ENCODE measurements around the gene TNF. TPM values are rescaled to one million over a fixed set of nuclear protein-coding genes. Genes with fewer than 3 reads are reported as not detected.

Gene TNF
- total RNA-seq, 2 experiments from 2014 or later: 161 to 162 TPM

- POLR2A ChIA-PET: interaction anchor here (0.6 to 1.9 kb wide), 6 partner anchors 10 to 233 kb away, joined by 3 to 10 read pairs (median 8); partner anchors contain the start of genes LTB and TNF
These were observed 17.0 kb downstream of the TNF start for GRCh38 chr6:31592396-31592771.

GRCh38 chr6:31597006-31597405, 21.6 kb downstream of the TNF start:
- CTCF ChIA-PET: interaction anchor here (1.1 to 11.6 kb wide), 13 partner anchors 8 to 103 kb away, joined by 3 to 348 read pairs (median 5); partner anchors contain the start of genes ATP6V1G2, BAG6, DDX39B and LST1
- POLR2A ChIA-PET: interaction anchor here (0.6 to 2.0 kb wide), 2 partner anchors 21 to 44 kb away, joined by 4 to 11 read pairs; partner anchors contain the start of gene TNF

More at GRCh38 chr6:31592396-31592771, 17.0 kb downstream of the TNF start:
- CTCF ChIA-PET: interaction anchor here (0.6 to 11.6 kb wide), 8 partner anchors 10 to 272 kb away, joined by 3 to 348 read pairs (median 4); partner anchors contain the start of genes ATP6V1G2, DDX39B, LST1 and LTB

- POLR2A ChIA-PET: no interaction called here
These were observed 32.0 kb downstream of the TNF start for GRCh38 chr6:31607317-31607716.

GRCh38 chr6:31609519-31610406, 34.4 kb downstream of the TNF start:
- ChIA-PET POLR2A (no interaction called here), CTCF (interaction anchor here (0.5 to 2.2 kb wide), 7 partner anchors 11 to 113 kb away, joined by 3 to 7 read pairs (median 4); no protein-coding TSS in a partner anchor)

More at GRCh38 chr6:31607317-31607716, 32.0 kb downstream of the TNF start:
- CTCF ChIA-PET: interaction anchor here (0.7 to 1.4 kb wide), 2 partner anchors 9 to 33 kb away, joined by 3 to 4 read pairs; no protein-coding TSS in a partner anchor

- ChIA-PET CTCF (interaction anchor here (0.5 to 1.4 kb wide), 4 partner anchors 12 to 160 kb away, joined by 3 to 4 read pairs (median 4); no protein-coding TSS in a partner anchor), POLR2A (interaction anchor here (0.5 kb wide), 1 partner anchor 86 kb away, joined by 8 read pairs; no protein-coding TSS in a partner anchor)
These were observed 35.6 kb downstream of the TNF start for GRCh38 chr6:31610968-31611367.

- POLR2A ChIA-PET: interaction anchor here (0.8 kb wide), 1 partner anchor 73 kb away, joined by 3 read pairs; no protein-coding TSS in a partner anchor
- CTCF ChIA-PET: interaction anchor here (1.4 to 5.7 kb wide), 2 partner anchors 15 to 63 kb away, joined by 6 to 23 read pairs; no protein-coding TSS in a partner anchor
These were observed 38.8 kb downstream of the TNF start for GRCh38 chr6:31614075-31614619.

GRCh38 chr6:31614684-31615578, 39.6 kb downstream of the TNF start, which contains the start of gene AIF1:
Gene AIF1, plus strand, starts transcription at chr6:31615234. Its CDS starts 96 bp downstream, at chr6:31615330.
- ChIA-PET CTCF (interaction anchor here (0.5 to 5.7 kb wide), 3 partner anchors 16 to 346 kb away, joined by 3 to 23 read pairs (median 6); no protein-coding TSS in a partner anchor), POLR2A (interaction anchor here (0.8 kb wide), 1 partner anchor 74 kb away, joined by 3 read pairs; no protein-coding TSS in a partner anchor)

GRCh38 chr6:31615748-31616147, 40.4 kb downstream of the TNF start:
- ChIA-PET CTCF (interaction anchor here (0.5 to 5.7 kb wide), 3 partner anchors 17 to 347 kb away, joined by 3 to 23 read pairs (median 6); no protein-coding TSS in a partner anchor), POLR2A (no interaction called here)

GRCh38 chr6:31617010-31617409, 41.6 kb downstream of the TNF start:
- CTCF ChIA-PET: interaction anchor here (5.7 kb wide), 1 partner anchor 18 kb away, joined by 23 read pairs; no protein-coding TSS in a partner anchor
- POLR2A ChIA-PET: no interaction called here

GRCh38 chr6:31619805-31620585, 44.6 kb downstream of the TNF start:
- CTCF ChIA-PET: interaction anchor here (1.2 kb wide), 1 partner anchor 25 kb away, joined by 3 read pairs; no protein-coding TSS in a partner anchor
- POLR2A ChIA-PET: interaction anchor here (0.8 to 1.0 kb wide), 3 partner anchors 32 to 79 kb away, joined by 3 to 5 read pairs (median 3); partner anchors contain the start of gene DDX39B

GRCh38 chr6:31620586-31621319, 45.4 kb downstream of the TNF start, which contains the start of gene PRRC2A:
Gene PRRC2A, plus strand, starts transcription at chr6:31620715. Its CDS starts 2,075 bp downstream, at chr6:31622790.
- CTCF ChIA-PET: interaction anchor here (1.2 kb wide), 1 partner anchor 24 kb away, joined by 3 read pairs; no protein-coding TSS in a partner anchor
- POLR2A ChIA-PET: interaction anchor here (1.0 to 2.6 kb wide), 3 partner anchors 31 to 79 kb away, joined by 3 to 20 read pairs (median 5); partner anchors contain the start of genes BAG6 and DDX39B

GRCh38 chr6:31621320-31621939, 46.1 kb downstream of the TNF start:
- CTCF ChIA-PET: no interaction called here

GRCh38 chr6:31621991-31622390, 46.6 kb downstream of the TNF start:
- CTCF ChIA-PET: interaction anchor here (0.6 kb wide), 1 partner anchor 87 kb away, joined by 3 read pairs; no protein-coding TSS in a partner anchor
- POLR2A ChIA-PET: interaction anchor here (0.9 to 2.6 kb wide), 4 partner anchors 12 to 45 kb away, joined by 5 to 20 read pairs (median 6); partner anchors contain the start of gene BAG6

More at GRCh38 chr6:31621320-31621939, 46.1 kb downstream of the TNF start:
- POLR2A ChIA-PET: interaction anchor here (1.8 to 2.6 kb wide), 3 partner anchors 13 to 44 kb away, joined by 5 to 20 read pairs (median 7); partner anchors contain the start of gene BAG6

GRCh38 chr6:31622684-31623091, 47.3 kb downstream of the TNF start:
- ChIA-PET CTCF (interaction anchor here (0.6 to 1.3 kb wide), 3 partner anchors 13 to 210 kb away, joined by 3 to 6 read pairs (median 3); no protein-coding TSS in a partner anchor), POLR2A (interaction anchor here (0.7 to 2.6 kb wide), 5 partner anchors 11 to 439 kb away, joined by 5 to 20 read pairs (median 7); partner anchors contain the start of gene BAG6)

- POLR2A ChIA-PET: no interaction called here
- CTCF ChIA-PET: no interaction called here
These were observed 48.7 kb downstream of the TNF start for GRCh38 chr6:31624070-31624469.

GRCh38 chr6:31626952-31627351, 51.6 kb downstream of the TNF start:
- ChIA-PET CTCF (no interaction called here), POLR2A (no interaction called here)

Data from activated CD8-positive, alpha-beta memory T cell treated with anti-CD3 and anti-CD28 coated beads for 36 hours (primary cell).